ENCODE data around the gene ZBED5. TPM values are rescaled to one million over a fixed set of nuclear protein-coding genes. Genes with fewer than 3 reads are reported as not detected.

The ZBED5 gene
- polyA plus RNA-seq, 1 donor, result 72.3 TPM

GRCh38 chr11:10878408-10879214 lies 20.8 kb upstream of the ZBED5 start:
- DNase-seq, result no peak

DNA sequence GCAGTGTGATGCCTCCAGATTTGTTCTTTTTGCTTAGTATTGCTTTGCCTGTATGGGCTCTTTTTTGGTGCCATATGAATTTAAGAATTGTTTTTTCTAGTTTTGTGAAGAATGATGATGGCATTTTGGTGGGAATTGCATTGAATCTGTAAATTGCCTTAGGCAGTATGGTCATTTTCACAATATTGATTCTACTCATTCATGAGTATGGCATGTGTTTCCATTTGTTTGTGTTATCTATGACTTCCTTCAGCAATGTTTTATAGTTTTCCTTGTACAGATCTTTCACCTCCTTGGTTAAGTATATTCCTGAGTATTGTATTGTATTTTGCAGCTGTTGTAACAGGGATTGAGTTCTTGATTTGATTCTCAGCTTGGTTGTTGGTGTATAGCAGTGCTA lies 18.3 kb upstream of the ZBED5 start:
- DNase-seq, result no peak

DNA sequence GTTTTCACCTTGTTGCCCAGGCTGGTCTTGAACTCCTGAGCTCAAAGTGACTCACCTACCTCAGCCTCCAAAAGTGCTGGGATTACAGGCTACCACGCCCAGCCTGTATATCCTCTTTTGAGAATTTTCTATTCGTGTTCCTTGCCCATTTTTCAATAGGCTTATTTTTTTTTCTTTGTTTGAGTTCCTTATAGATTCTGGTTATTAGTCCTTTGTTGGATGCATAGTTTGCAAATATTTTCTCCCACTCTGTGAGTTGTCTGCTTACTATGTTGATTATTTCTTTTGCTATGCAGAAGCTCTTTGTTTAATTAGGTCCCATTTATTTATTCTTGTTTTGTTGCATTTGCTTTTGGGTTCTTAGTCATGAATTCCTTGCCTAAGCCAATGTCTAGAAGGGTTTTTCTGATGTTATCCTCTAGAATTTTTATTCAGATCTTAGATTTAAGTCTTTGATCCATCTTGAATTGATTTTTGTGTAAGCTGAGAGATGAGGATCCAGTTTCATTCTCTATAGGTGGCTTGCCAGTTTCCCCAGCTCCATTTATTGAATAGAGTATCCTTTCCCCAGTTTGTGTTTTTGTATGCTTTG lies 17.7 kb upstream of the ZBED5 start:
- DNase-seq, result no peak

- no peak for DNase-seq
Observed at GRCh38 chr11:10872097-10872496, 14.2 kb upstream of the ZBED5 start.

DNA sequence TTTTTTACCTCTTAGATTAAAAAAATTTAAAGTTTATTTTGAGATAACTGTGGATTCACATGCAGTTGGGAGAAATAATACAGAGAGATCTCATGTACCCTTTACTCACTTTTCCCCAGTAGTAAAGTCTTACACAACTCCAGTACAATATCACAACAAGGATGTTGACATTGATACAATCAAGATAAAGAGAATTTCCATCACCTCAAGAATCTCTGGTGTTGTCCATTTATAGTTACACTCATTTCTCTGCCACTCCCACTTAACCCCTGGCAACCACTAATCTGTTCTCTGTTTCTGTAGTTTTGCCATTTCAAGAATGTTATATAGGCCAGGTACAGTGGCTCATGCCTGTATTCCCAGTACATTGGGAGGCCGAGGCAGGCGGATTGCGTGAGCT lies 10.5 kb upstream of the ZBED5 start:
- DNase-seq, result no peak

- DNase-seq, result no peak
Observed at GRCh38 chr11:10866893-10867331, 9.1 kb upstream of the ZBED5 start.

DNA sequence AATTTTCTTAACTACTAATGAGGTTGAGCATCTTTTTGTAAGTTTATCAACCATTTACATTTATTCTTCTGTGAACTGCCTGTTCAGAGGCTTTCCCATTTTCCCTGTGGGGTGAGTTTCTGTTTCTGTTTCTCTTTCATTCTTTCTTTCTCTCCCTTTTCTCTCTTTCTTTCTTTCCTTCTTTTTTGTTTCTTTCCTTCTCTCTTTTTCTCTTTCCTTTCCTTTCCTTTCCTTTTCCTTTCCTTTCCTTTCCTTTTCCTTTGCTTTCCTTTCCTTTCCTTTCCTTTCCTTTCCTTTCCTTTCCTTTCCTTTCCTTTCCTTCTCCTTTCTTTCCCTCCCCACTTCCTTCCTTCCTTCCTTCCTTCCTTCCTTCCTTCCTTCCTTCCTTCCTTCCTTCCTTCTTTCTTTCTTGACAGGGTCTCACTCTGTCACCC lies 8.0 kb upstream of the ZBED5 start:
- DNase-seq, result no peak

GRCh38 chr11:10864688-10865087 lies 6.8 kb upstream of the ZBED5 start:
- DNase-seq, result no peak

DNA sequence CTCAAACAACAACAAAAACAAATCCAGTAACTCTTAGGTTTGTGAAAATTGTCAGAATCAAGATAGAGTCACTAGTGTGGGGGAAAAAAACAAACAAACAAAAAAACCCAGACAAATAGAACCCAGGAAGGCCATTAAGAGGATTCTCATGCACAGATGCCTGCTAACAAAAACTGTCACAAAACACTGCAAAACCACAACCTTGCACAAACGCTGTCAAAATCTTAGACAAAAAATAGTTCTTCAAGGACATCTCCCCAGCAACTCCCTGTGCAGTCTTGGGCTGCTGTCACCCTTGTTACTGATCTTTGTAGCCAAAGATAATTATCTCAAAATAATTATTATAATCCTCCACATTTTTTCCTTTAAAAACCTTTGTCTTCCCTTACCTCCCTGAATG lies 4.6 kb upstream of the ZBED5 start:
- DNase-seq, result no peak

GRCh38 chr11:10861799-10862198 lies 3.9 kb upstream of the ZBED5 start:
- no peak for DNase-seq

DNA sequence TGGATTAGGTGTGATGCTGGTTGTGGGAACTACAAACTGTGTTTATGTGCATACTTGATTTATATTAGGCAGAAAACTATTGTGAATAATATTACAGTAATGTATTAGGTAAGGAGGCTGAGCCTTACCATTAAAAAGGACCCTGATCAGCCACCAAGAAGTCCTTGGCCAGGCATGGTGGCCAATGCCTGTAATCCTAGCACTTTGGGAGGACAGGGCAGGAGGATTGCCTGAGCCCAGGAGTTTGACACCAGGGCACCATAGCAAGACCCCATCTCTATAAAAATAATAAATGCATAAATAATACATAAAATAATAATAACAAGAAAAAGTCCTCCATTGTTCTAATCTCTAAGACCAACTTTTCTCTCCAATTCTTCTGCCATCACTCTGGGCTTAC lies 3.2 kb upstream of the ZBED5 start:
- no peak for DNase-seq

DNA sequence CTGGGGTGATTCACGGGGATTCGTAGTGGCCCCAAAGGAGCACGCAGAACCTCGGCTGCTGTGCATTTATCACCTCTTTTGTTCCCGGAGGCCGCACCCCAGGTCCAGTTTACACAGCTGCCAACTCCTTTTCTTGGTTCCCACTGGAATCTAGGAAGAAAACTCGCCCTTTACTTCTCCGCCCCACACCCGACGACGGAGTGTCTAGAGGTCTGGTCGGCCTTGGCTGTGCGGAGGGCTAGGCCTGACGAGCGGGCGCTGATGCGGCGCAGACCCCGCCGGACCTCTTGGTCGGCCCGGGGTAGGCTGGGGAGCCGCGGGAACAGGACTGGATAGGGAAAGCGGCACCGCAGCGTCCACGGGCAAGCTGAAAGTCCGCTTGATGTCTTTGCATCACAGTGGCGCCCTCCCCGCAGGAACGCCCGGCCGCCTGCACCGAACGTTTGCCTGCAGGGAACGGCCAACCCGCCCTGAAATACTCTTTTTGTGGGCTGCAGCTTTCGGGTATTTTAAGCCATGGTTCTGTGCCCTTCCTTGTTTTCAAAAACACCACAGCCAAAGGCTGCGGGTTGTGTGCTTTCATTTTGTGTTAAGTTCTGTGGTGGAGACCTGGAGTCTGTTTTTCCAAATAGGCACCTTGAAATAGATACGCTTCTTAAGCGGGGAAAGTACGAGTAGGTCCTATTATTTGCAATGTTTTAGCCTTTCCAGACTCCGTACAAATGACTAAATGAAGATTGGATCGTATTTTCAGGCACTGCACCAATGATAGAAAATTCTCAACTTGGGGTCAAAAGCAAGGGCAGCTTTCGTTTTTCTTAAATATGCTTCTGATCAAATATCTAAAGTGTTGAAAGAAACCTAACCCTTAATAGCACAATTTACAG lies 829 bp upstream of the ZBED5 start:
- DNase-seq, result no peak

GRCh38 chr11:10857459-10857708 lies 469 bp downstream of the ZBED5 start:
- no peak for DNase-seq

DNA sequence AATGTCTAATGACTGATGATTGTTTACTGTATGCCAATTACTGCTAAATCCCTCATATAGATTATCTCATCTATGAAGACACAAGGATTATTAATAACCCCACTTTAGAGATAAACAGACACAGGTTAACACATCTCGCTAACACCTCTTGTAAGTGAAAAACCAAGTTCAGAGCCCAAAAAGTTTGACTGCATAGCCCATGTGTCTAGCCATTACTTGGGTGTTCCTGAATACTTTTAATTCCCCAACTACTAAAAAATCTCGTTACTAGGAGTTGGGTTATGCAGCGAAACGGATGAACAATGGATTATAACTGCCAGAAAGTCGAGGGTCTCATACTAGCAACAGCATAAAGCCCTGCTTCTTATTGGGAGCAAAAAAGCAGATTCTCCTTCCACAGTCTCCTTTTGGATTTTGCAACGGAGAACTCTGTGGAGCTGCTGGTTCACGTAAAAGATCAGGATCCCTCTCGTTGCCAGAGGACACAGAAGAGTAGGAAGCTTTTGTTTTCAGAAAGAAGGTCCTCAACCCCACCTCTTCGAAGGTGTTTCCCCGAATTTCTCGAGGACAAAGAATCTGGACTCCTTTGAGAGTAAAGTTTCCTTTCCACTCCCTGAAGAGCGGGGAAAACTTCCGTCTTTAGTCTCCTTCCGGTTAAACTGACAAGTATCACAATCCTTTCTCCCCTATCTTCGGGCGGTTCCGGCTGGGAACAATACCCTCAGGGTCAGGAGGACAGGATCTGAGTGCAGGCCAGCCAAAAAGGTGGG lies 979 bp downstream of the ZBED5 start:
- DNase-seq, result no peak

- no peak for DNase-seq
Observed at GRCh38 chr11:10855295-10855694, 2.6 kb downstream of the ZBED5 start.

GRCh38 chr11:10847960-10848860 lies 9.6 kb downstream of the ZBED5 start:
- DNase-seq, result no peak

DNA sequence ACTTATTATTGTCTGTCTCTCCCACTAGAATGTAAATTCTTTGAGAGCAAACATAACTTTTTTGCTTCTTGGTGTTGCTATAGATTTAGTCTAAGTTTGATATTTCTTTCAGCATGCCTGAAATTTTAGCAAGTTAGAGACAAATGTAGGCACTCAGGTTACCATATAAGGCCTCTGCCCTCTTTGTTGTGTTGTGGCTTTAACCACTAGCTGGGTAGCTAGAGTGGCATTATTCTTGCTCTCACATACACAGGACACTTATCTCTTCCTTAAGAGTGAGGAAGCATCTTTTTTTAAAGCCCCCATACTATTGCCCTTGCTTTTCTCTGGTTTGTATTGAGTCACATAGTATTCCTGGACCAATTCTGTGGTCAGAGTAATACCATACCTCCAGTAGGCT lies 11.2 kb downstream of the ZBED5 start:
- DNase-seq, result no peak

DNA sequence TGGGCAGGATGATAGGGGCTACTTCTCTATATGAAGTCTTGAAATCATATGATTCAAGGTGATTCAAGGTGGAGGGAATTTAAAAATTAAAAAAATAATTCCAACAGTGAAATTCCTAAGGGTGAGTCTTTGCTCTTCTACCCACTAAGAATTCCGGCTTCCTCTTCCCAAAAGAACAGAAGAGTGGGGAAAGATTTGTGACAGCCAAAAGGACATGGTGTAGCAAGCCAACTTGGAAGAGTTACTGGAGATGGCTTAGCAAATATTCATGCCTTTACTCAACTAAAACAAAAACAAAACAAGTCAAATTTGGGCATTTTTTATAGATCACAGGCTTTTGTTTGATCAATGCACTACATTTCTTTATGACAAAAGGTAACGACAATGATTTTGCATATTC lies 12.3 kb downstream of the ZBED5 start:
- no peak for DNase-seq

GRCh38 chr11:10844796-10845195 lies 13.1 kb downstream of the ZBED5 start:
- DNase-seq, result no peak

GRCh38 chr11:10844356-10844755 lies 13.5 kb downstream of the ZBED5 start:
- no peak for DNase-seq

DNA sequence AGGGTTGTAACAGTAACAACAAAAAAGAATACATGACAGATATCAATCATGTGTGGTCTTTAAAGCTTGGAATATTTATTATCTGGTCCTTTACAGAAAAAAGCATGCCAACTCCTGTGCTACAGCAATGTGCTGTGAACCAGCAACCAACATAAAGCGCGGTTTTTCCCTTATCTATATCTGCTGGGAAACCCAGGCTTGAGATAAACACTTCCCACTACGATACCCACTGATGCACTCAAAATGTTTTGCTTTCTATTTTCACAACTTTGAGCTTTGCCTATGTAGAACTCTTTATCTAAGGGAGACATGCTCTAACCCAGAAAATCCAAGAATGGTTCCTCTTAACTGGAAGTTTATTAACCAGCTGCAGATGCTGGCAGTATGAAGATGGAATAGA lies 19.0 kb downstream of the ZBED5 start:
- DNase-seq, result no peak

- no peak for DNase-seq
Observed at GRCh38 chr11:10838083-10838482, 19.8 kb downstream of the ZBED5 start.

Measured in hindlimb muscle (tissue), 1 donor.